Measurements from ENCODE around the gene ABLIM3.

- TF ChIP-seq CTCF (IDR thresholded peaks at IDR 0.05) = no peak
- TF ChIP-seq POLR2A (IDR thresholded peaks at IDR 0.05) = no peak
Observed at GRCh38 chr5:149298163-149298562, 156.9 kb downstream of the ABLIM3 start.

All from breast epithelium (tissue), 3 donors.